AG04450 (cell line): ENCODE measurements around the gene PSEN1. TPM values are rescaled to one million over a fixed set of nuclear protein-coding genes. Genes with fewer than 3 reads are reported as not detected.
A peak's percentile ranks its signal among the peaks of the same experiment; 100 is the strongest.

Experiments
- CTCF ChIA-PET: fragments of 300-600, 350-600 bp; formaldehyde crosslinking; extraction: SDS; loops from one replicate; lab custom pipeline; 2022; ENCODE audit warnings: antibody characterized with exemption, inconsistent platforms; lab: Charles Lee
- POLR2A ChIA-PET: fragments of 350-600 bp; formaldehyde crosslinking; extraction: SDS; loops from one replicate; lab custom pipeline; 2021; ENCODE audit warnings: antibody characterized with exemption, inconsistent platforms; lab: Yijun Ruan, JAX
- DNase-seq: peaks from one replicate; pipeline ENCODE4 v3.0.0-alpha.2; 2011; ENCODE audit warnings: low read depth, low spot score
- H3K27ac ChIP-seq: one replicate; pipeline ENCODE4 v1.5.1; 2012; ENCODE audit warnings: low read depth, low read length, control low read depth
- H3K27me3 ChIP-seq: one replicate; pipeline ENCODE4 v1.6.0; 2012; ENCODE audit warnings: low read length; ENCODE audit not compliant: control insufficient read depth, insufficient read depth
- H3K4me3 ChIP-seq: 2 replicates; pipeline ENCODE4 v1.5.1; 2011; ENCODE audit warnings: mild to moderate bottlenecking, low read depth, low read length, control low read depth
- H3K9me3 ChIP-seq: 2 replicates; pipeline ENCODE4 v1.5.1; 2012; ENCODE audit warnings: low read length; ENCODE audit not compliant: control insufficient read depth, insufficient read depth
- polyA plus RNA-seq: library from polyadenylated mRNA; depleted of rRNA; stranded (reverse); fragments of >200 nt; gene quantifications from 2 replicates; pipeline ENCODE4 v1.2.3, GENCODE V29; 2011
- TF ChIP-seq, protein P1 (sequence below): IDR thresholded peaks from 2 replicates; pipeline ENCODE4 v1.5.1; 2011; ENCODE audit warnings: low read depth, low read length, control low read depth, inconsistent platforms

PSEN1 gene
- polyA plus RNA-seq, 1 experiment: 20.2 TPM

DNA sequence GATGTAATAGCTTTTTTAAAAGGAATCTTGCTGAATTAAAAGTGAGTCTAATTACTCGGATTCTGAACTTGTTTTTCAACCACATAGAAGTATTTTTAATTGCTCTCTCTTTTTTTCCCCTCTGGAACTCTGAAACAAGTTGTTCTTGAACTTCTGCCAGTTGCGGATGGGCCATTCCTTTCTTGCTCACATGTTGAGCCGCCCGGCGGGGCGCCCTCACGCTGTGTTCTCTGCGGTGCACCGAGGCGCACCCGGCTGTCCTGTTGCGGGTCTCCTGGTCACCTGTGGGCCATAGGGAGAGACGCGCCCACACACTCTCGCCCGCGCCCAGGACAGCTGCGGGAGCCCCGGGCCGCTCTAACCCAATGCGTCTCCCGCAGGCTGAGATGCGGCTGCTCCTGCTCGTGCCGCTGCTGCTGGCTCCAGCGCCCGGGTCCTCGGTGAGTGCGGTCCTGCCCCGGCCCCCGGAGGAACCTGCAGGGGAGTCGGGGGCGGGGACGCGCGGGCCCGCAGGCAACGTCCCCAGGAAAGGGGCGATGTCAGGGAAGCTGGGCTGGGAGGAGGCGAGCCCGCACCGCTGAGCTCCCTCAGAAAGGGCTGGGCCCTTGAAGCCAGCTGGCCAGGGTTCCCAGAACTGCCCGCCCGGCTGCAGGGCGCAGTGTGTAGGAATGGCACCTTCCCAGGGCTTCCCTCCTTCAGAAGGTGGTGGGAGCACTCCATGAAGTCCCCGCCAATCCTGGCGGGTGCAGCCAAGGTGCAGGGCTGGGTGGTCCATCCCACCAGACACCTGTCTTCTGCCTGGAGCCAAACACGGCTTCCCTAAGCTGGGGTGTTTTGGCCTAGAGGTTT is 103.3 kb downstream of the PSEN1 start:
- no peak for DNase-seq
- POLR2A ChIA-PET: interaction anchor here (0.7 kb wide), 1 partner anchor 68 kb away, joined by 3 read pairs; no protein-coding TSS in a partner anchor
- H3K4me3 ChIP-seq: peak overlapping the region; percentile 35
- H3K9me3 ChIP-seq: peaks cover 3% of the 10 kb centered on the region; the same call in 1 of the 2 replicates
- TF ChIP-seq, protein P1, sequence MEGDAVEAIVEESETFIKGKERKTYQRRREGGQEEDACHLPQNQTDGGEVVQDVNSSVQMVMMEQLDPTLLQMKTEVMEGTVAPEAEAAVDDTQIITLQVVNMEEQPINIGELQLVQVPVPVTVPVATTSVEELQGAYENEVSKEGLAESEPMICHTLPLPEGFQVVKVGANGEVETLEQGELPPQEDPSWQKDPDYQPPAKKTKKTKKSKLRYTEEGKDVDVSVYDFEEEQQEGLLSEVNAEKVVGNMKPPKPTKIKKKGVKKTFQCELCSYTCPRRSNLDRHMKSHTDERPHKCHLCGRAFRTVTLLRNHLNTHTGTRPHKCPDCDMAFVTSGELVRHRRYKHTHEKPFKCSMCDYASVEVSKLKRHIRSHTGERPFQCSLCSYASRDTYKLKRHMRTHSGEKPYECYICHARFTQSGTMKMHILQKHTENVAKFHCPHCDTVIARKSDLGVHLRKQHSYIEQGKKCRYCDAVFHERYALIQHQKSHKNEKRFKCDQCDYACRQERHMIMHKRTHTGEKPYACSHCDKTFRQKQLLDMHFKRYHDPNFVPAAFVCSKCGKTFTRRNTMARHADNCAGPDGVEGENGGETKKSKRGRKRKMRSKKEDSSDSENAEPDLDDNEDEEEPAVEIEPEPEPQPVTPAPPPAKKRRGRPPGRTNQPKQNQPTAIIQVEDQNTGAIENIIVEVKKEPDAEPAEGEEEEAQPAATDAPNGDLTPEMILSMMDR: no peak
- H3K27me3 ChIP-seq: peaks cover 37% of the 10 kb centered on the region
- no peak overlapping the region for H3K27ac ChIP-seq
- CTCF ChIA-PET: interaction anchor here (1.2 kb wide), 1 partner anchor 56 kb away, joined by 4 read pairs; no protein-coding TSS in a partner anchor

DNA sequence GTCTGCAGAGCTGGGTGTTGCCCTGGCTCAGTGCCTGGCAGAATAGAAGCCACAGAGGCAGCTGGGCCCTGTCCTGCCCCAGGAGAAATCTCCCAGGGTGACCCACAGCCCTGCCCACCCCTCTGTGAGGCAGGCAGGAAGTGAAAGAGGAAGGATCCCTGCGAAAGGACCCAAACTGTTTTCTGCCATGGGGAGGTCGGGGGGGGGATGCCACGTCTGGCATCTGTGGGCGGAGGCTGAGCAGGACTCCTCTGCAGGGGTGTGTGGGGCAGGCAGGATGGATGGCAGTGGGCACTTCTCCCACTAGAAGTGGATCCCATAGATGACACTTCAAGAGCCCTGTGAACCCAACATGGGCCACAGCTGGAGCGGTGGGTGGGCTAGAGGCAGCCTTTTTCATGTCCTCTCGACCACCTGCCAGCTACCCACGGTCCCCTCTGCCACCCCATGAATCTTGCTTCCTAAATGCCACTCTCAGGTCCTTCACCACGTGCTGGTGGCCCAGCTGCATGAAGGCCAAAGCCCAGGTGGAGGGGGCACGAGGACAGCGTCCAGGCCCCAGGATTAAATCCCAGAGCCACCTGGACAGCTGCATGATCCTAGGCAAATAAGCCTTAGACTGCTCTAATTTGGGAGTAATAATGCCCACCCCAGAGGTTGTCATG is 104.6 kb downstream of the PSEN1 start:
- ChIA-PET CTCF (no interaction called here), POLR2A (no interaction called here)
- TF ChIP-seq, protein P1: no peak
- no peak for DNase-seq
- Histone ChIP-seq H3K27ac (no peak overlapping the region), H3K9me3 (peaks cover 3% of the 10 kb centered on the region), H3K27me3 (peaks cover 25% of the 10 kb centered on the region), H3K4me3 (no peak overlapping the region)

DNA sequence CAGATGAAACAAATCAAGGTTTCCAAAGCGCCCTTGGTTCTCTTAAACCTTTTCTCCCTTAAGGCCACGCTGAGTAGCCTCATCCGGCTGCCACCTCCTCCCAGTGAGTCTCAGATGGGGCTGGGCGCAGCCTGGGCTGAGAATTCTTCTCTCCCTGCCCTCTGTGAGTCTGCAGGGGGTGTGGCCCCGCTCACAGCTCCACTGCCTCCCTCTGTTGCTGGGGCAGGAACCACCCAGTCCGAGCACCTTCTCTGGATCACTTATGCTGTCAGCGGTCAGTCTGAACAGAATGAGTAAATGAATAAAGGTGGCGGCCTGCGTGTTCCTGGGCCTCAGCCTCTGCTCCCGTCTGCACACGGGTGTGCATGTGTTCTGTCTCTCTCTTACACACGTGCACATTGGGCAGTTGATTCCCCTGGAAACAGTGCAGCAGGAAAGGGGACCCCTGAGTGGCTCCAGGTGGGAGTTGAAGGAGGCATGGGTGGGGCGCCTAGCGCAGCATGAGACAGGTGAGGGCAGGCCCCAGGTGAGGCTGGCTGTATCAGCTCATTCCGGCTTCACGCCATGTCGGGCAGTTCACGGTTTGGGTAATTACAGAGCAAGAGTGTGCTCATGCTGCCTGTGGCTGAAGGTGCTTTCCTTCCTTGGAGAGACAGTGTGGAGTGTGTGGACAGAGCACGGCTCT is 105.3 kb downstream of the PSEN1 start:
- Histone ChIP-seq H3K27me3 (peaks cover 19% of the 10 kb centered on the region), H3K27ac (no peak overlapping the region), H3K4me3 (no peak overlapping the region), H3K9me3 (peaks cover 3% of the 10 kb centered on the region)
- ChIA-PET POLR2A (no interaction called here), CTCF (no interaction called here)
- DNase-seq: no peak
- TF ChIP-seq, protein P1: no peak

DNA sequence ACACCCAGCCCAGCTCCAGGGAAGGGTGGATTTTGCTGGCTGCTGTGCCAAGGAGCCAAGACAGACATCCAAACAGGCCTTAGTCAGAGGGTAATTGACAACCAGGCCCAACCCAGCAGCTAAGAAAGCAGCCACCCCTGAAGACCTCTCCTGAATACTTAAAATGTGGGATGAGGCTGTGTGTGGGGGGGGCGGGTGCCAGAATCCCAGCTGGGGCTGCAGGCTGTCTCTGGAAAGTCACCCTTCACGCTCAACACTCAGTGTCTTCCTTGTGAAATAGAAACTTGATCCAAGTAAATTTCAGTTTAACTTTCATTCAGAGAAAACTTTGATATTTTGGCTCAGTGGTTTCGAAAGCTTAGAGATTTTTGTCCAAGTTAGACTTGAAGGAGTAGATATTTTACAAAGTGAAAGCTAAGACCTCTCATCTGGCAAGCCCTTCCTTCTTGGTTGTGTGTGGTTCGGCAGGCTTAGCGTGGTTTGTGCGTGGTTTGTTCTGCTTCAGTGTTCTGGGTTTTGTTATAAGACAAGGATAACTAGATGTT is 106.1 kb downstream of the PSEN1 start:
- peaks cover 12% of the 10 kb centered on the region for H3K27me3 ChIP-seq
- POLR2A ChIA-PET: no interaction called here
- H3K27ac ChIP-seq: no peak overlapping the region
- CTCF ChIA-PET: no interaction called here
- TF ChIP-seq, protein P1: no peak
- DNase-seq: no peak
- H3K4me3 ChIP-seq: 0 out of 2 replicates have a peak overlapping the region, but pooled peaks have one; percentile 7
- peaks cover 3% of the 10 kb centered on the region for H3K9me3 ChIP-seq
